ENCODE measurements around the gene RUNDC1. TPM values are rescaled to one million over a fixed set of nuclear protein-coding genes. Genes with fewer than 3 reads are reported as not detected.

Gene RUNDC1
- total RNA-seq, 1 donor from 2014 or later: 11.1 TPM

DNA sequence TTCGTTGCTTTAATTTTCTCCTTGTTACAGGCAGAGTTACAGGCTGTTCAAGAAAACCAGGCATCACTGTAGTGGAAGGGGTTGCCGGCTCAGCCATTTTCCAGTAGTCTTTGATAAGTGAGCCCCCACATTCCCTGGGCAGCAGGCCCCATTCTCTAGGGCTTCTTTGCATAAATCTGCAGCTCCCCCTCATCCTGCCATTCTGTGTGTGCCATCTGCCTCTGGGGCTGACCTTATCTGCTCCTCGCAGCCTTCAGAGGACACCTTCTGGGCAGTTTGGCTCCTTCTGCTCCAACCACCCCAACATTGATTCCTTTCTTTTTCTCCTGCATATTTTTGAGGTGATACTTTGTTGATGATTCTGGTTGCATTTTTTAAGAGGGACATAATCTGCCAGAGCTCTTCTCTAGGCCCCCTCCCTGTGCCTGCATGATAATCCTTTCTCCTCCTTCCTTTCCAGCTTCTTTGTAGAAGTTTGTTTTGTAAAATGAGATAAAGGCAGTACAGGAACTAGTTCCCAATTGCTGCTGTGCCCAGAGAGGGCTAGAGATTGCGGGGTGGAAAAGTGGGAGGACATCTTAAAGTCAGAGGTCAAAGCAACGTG lies 61.8 kb downstream of the RUNDC1 start:
- no peak for DNase-seq (ENCODE audit: low read depth in 2 of 2)

Other genes with a start within 250 kb of the RUNDC1 start
- 6.3 and 13.5 TPM in 2 replicates for gene EZH1, start 235.5 kb upstream of the RUNDC1 start, total RNA-seq
- 12.9 and 36.3 TPM in 2 replicates for gene RAMP2, start 219.3 kb upstream of the RUNDC1 start, total RNA-seq
- gene VPS25, start 207.1 kb upstream of the RUNDC1 start, total RNA-seq: 35.7 and 42.1 TPM in 2 replicates
- gene WNK4, start 200.0 kb upstream of the RUNDC1 start, total RNA-seq: 0.99 and 1.5 TPM in 2 replicates
- gene COA3, start 181.9 kb upstream of the RUNDC1 start, total RNA-seq: 54.0 and 83.3 TPM in 2 replicates
- under 0.01 TPM in 1 of 2 replicates, not detected in the other for gene CNTD1, start 181.7 kb upstream of the RUNDC1 start, total RNA-seq
- gene BECN1, start 156.3 kb upstream of the RUNDC1 start, total RNA-seq: 115 and 146 TPM in 2 replicates
- 49.5 and 56.5 TPM in 2 replicates for gene PSME3, start 147.2 kb upstream of the RUNDC1 start, total RNA-seq
- gene AOC2, start 136.0 kb upstream of the RUNDC1 start, total RNA-seq: 0.22 and 0.40 TPM in 2 replicates
- gene AOC3, start 129.4 kb upstream of the RUNDC1 start, total RNA-seq: 0.20 and 0.22 TPM in 2 replicates
- gene G6PC1, start 79.8 kb upstream of the RUNDC1 start, total RNA-seq: not detected in 2 replicates
- 12.0 and 17.5 TPM in 2 replicates for gene AARSD1, start 16.1 kb upstream of the RUNDC1 start, total RNA-seq
- under 0.01 and 0.20 TPM in 2 replicates for gene PTGES3L, start 485 bp upstream of the RUNDC1 start, total RNA-seq
- 852 and 854 TPM in 2 replicates for gene RPL27, start 17.9 kb downstream of the RUNDC1 start, total RNA-seq
- 7.5 and 8.3 TPM in 2 replicates for gene IFI35, start 26.2 kb downstream of the RUNDC1 start, total RNA-seq
- 155 and 161 TPM in 2 replicates for gene VAT1, start 41.8 kb downstream of the RUNDC1 start, total RNA-seq
- 0.20 and 0.22 TPM in 2 replicates for gene RND2, start 44.7 kb downstream of the RUNDC1 start, total RNA-seq
- gene BRCA1, start 144.8 kb downstream of the RUNDC1 start, total RNA-seq: 5.2 and 8.7 TPM in 2 replicates
- 56.7 and 75.4 TPM in 2 replicates for gene NBR1, start 190.6 kb downstream of the RUNDC1 start, total RNA-seq
- gene TMEM106A, start 231.3 kb downstream of the RUNDC1 start, total RNA-seq: 0.87 and 0.99 TPM in 2 replicates
- gene CCDC200, start 248.1 kb downstream of the RUNDC1 start, total RNA-seq: not detected in 2 replicates